ENCODE data around the gene HOXC9.

The HOXC9 gene

GRCh38 chr12:54015018-54015931 lies 15.3 kb downstream of the HOXC9 start:
- DNase-seq (ENCODE audit: low spot score) = no peak

- no peak for DNase-seq (ENCODE audit: low spot score)
These were observed 16.1 kb downstream of the HOXC9 start for GRCh38 chr12:54016051-54016450.

- peak; percentile 88 for DNase-seq (ENCODE audit: low spot score)
These were observed 16.6 kb downstream of the HOXC9 start for GRCh38 chr12:54016478-54016964.

GRCh38 chr12:54017027-54017788 lies 17.2 kb downstream of the HOXC9 start:
- peak; percentile 25 for DNase-seq (ENCODE audit: low spot score)

- peak; percentile 83 for DNase-seq (ENCODE audit: low spot score)
These were observed 18.0 kb downstream of the HOXC9 start for GRCh38 chr12:54017878-54018467.

- no peak for DNase-seq (ENCODE audit: low spot score)
These were observed 18.6 kb downstream of the HOXC9 start for GRCh38 chr12:54018468-54018984.

GRCh38 chr12:54019091-54019811 lies 19.3 kb downstream of the HOXC9 start:
- no peak for DNase-seq (ENCODE audit: low spot score)

GRCh38 chr12:54019924-54020590 lies 20.1 kb downstream of the HOXC9 start:
- DNase-seq (ENCODE audit: low spot score) = no peak

- DNase-seq (ENCODE audit: low spot score) = no peak
These were observed 20.8 kb downstream of the HOXC9 start for GRCh38 chr12:54020591-54021405.

GRCh38 chr12:54021432-54022013 lies 21.6 kb downstream of the HOXC9 start:
- no peak for DNase-seq (ENCODE audit: low spot score)

GRCh38 chr12:54022960-54023884 lies 23.3 kb downstream of the HOXC9 start:
- no peak for DNase-seq (ENCODE audit: low spot score)

- DNase-seq (ENCODE audit: low spot score) = no peak
These were observed 24.2 kb downstream of the HOXC9 start for GRCh38 chr12:54024127-54024526.

GRCh38 chr12:54024581-54025305 lies 24.8 kb downstream of the HOXC9 start:
- DNase-seq (ENCODE audit: low spot score) = no peak

- DNase-seq (ENCODE audit: low spot score) = no peak
These were observed 25.8 kb downstream of the HOXC9 start for GRCh38 chr12:54025499-54026405.

- DNase-seq (ENCODE audit: low spot score) = no peak
These were observed 26.9 kb downstream of the HOXC9 start for GRCh38 chr12:54026640-54027441.

GRCh38 chr12:54027442-54027786 lies 27.5 kb downstream of the HOXC9 start:
- no peak for DNase-seq (ENCODE audit: low spot score)

All from LoVo (cell line).